ENCODE data around the gene GRHPR.

The GRHPR gene

GRCh38 chr9:37374892-37375291 lies 47.6 kb upstream of the GRHPR start:
- no peak overlapping the region for H3K27ac ChIP-seq (replicated peaks)

GRCh38 chr9:37377688-37378612 lies 44.5 kb upstream of the GRHPR start:
- no peak for TF ChIP-seq REST (IDR thresholded peaks at IDR 0.05; ENCODE audit: insufficient replicate concordance, low read depth)
- no peak for TF ChIP-seq CTCF (IDR thresholded peaks at IDR 0.05; ENCODE audit: insufficient read depth, low read length)
- no peak for TF ChIP-seq GABPA (IDR thresholded peaks at IDR 0.05; ENCODE audit: low read depth)
- no peak for TF ChIP-seq POLR2AphosphoS5 (IDR thresholded peaks at IDR 0.05; ENCODE audit: low read depth)
- TF ChIP-seq SPI1 (IDR thresholded peaks at IDR 0.05; ENCODE audit: borderline replicate concordance, low read depth): no peak
- no peak for DNase-seq (ENCODE audit: low read depth in 1 of 2, low spot score in 1 of 2)
- no peak overlapping the region for H3K4me3 ChIP-seq (replicated peaks; ENCODE audit: insufficient read depth, low read length)

More at GRCh38 chr9:37374892-37375291, 47.6 kb upstream of the GRHPR start:
- no peak for DNase-seq (ENCODE audit: low read depth in 1 of 2, low spot score in 1 of 2)
- Histone ChIP-seq H3K27me3 (ENCODE audit: insufficient read depth, poor library complexity, severe bottlenecking) (no peaks in the 10 kb centered on the region), H3K4me3 (replicated peaks; ENCODE audit: insufficient read depth, low read length) (no peak overlapping the region)
- no peak for TF ChIP-seq GABPA (IDR thresholded peaks at IDR 0.05; ENCODE audit: low read depth)
- no peak for TF ChIP-seq CTCF (IDR thresholded peaks at IDR 0.05; ENCODE audit: insufficient read depth, low read length)
- no peak for TF ChIP-seq SPI1 (IDR thresholded peaks at IDR 0.05; ENCODE audit: borderline replicate concordance, low read depth)
- TF ChIP-seq REST (IDR thresholded peaks at IDR 0.05; ENCODE audit: insufficient replicate concordance, low read depth): no peak
- TF ChIP-seq POLR2AphosphoS5 (IDR thresholded peaks at IDR 0.05; ENCODE audit: low read depth): no peak

GRCh38 chr9:37378613-37379004 lies 43.9 kb upstream of the GRHPR start:
- TF ChIP-seq CTCF (IDR thresholded peaks at IDR 0.05; ENCODE audit: insufficient read depth, low read length) (no peak), SPI1 (IDR thresholded peaks at IDR 0.05; ENCODE audit: borderline replicate concordance, low read depth) (no peak), REST (IDR thresholded peaks at IDR 0.05; ENCODE audit: insufficient replicate concordance, low read depth) (no peak), GABPA (IDR thresholded peaks at IDR 0.05; ENCODE audit: low read depth) (no peak), POLR2AphosphoS5 (IDR thresholded peaks at IDR 0.05; ENCODE audit: low read depth) (no peak)
- H3K27ac ChIP-seq (replicated peaks): no peak overlapping the region
- H3K27me3 ChIP-seq (ENCODE audit: insufficient read depth, poor library complexity, severe bottlenecking): no peaks in the 10 kb centered on the region
- H3K4me3 ChIP-seq (replicated peaks; ENCODE audit: insufficient read depth, low read length): no peak overlapping the region
- no peak for DNase-seq (ENCODE audit: low read depth in 1 of 2, low spot score in 1 of 2)

More at GRCh38 chr9:37377688-37378612, 44.5 kb upstream of the GRHPR start:
- H3K27me3 ChIP-seq (ENCODE audit: insufficient read depth, poor library complexity, severe bottlenecking): no peaks in the 10 kb centered on the region
- H3K27ac ChIP-seq (replicated peaks): no peak overlapping the region

All from HL-60 (cell line).